Ascending aorta (tissue), 2 donors: ENCODE results near the gene VAMP5. TPM values are rescaled to one million over a fixed set of nuclear protein-coding genes. Genes with fewer than 3 reads are reported as not detected.

Source experiments
- DNase-seq, 2 donors: peaks; one replicate each; pipeline ENCODE4 v3.0.0-alpha.2; 2019; ENCODE audit warnings: low spot score in 2 of 2
- H3K27ac ChIP-seq, 2 donors: fragments of 200-600 bp; sonication (generic); one replicate each; pipeline ENCODE4 v1.5.1; 2016 to 2017; ENCODE audit warnings: mild to moderate bottlenecking in 1 of 2
- H3K27me3 ChIP-seq: fragments of 200-600 bp; sonication (generic); one replicate; pipeline ENCODE4 v1.5.1; 2017
- H3K36me3 ChIP-seq, 2 donors: fragments of 200-600 bp; sonication (generic); one replicate each; pipeline ENCODE4 v1.5.1; 2016
- H3K4me1 ChIP-seq, 2 donors: fragments of 200-600 bp; sonication (generic); one replicate each; pipeline ENCODE4 v1.5.1; 2016 to 2017; ENCODE audit warnings: mild to moderate bottlenecking in 1 of 2
- H3K4me3 ChIP-seq, 2 donors: fragments of 200-600 bp; sonication (generic); one replicate each; pipeline ENCODE4 v1.5.1; 2016 to 2017; ENCODE audit warnings: mild to moderate bottlenecking in 1 of 2
- H3K9me3 ChIP-seq, 2 donors: fragments of 200-600 bp; sonication (generic); one replicate each; pipeline ENCODE4 v1.5.1; 2016
- intact Hi-C: fragments of 100-400 bp; cut with DNase I; formaldehyde crosslinking; loops from one replicate; pipeline ENCODE4 v1.15.1; 2023
- total RNA-seq: library from RNA; depleted of rRNA; stranded (reverse); fragments of >200 nt; gene quantifications from one replicate; pipeline ENCODE4 v1.1.0, GENCODE V29; 2016
- TF ChIP-seq, protein P1 (sequence below), 3 experiments: fragments of 200-600 bp in 2 of 3; fragments of 450-650 bp in 1 of 3; sonication (generic) in 2 of 3; IDR thresholded peaks; one replicate each; pipeline ENCODE4 v1.5.1; 2016 to 2019; ENCODE audit warnings: antibody characterized with exemption in 3 of 3, mild to moderate bottlenecking in 1 of 3, moderate library complexity in 1 of 3

The VAMP5 gene
- total RNA-seq, 1 donor from 2014 or later, result 114 TPM

DNA sequence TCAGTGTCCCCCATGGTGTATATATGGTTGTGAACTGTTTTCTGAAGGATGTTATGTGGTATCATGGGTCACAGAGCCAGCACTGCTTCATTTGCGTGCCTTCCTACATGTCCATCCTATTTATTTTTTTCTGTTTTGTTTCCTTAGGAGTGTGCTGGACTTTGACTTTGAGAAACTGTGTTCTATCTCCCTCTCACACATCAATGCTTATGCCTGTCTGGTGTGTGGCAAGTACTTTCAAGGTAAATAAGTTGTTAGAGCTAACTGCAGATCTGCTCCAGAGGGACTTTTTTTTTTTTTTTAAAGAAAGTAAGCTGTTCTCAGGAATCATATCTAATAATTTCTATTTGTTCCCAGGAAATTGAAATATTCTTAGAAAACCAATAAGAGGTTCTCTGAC is 37.1 kb downstream of the VAMP5 start:
- H3K27me3 ChIP-seq, result no peaks in the 10 kb centered on the region
- no peaks in the 10 kb centered on the region for H3K9me3 ChIP-seq
- no peak for DNase-seq
- TF ChIP-seq, protein P1, sequence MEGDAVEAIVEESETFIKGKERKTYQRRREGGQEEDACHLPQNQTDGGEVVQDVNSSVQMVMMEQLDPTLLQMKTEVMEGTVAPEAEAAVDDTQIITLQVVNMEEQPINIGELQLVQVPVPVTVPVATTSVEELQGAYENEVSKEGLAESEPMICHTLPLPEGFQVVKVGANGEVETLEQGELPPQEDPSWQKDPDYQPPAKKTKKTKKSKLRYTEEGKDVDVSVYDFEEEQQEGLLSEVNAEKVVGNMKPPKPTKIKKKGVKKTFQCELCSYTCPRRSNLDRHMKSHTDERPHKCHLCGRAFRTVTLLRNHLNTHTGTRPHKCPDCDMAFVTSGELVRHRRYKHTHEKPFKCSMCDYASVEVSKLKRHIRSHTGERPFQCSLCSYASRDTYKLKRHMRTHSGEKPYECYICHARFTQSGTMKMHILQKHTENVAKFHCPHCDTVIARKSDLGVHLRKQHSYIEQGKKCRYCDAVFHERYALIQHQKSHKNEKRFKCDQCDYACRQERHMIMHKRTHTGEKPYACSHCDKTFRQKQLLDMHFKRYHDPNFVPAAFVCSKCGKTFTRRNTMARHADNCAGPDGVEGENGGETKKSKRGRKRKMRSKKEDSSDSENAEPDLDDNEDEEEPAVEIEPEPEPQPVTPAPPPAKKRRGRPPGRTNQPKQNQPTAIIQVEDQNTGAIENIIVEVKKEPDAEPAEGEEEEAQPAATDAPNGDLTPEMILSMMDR (IDR thresholded peaks at IDR 0.05), result no peak
- intact Hi-C loops, result no loop called here
- no peak overlapping the region for H3K27ac ChIP-seq
- H3K4me1 ChIP-seq, result peaks cover 0 to 12% of the 10 kb centered on the region in 2 donors
- H3K4me3 ChIP-seq, result no peak overlapping the region
- peaks cover 62 to 75% of the 10 kb centered on the region in 2 donors for H3K36me3 ChIP-seq

DNA sequence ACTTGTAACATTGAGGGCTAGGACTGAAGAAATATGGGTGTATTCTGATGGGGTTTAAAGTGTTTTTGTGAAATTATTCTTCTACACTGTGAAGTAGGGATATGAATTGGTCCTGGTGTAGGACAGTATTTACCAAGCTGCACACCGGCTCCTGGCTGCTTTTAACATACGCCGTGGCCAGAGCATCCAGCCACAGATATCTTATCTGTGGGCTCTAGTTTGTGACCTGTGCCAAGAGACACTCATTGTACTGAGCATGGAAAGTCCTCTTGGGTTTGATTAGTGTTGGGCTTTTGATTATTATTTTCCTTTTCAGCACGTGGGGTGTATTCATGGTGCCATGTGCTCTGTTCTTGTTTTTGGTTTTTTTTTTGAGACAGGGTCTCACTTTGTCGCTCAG is 39.8 kb downstream of the VAMP5 start:
- H3K36me3 ChIP-seq, result peaks cover 86 to 100% of the 10 kb centered on the region in 2 donors

DNA sequence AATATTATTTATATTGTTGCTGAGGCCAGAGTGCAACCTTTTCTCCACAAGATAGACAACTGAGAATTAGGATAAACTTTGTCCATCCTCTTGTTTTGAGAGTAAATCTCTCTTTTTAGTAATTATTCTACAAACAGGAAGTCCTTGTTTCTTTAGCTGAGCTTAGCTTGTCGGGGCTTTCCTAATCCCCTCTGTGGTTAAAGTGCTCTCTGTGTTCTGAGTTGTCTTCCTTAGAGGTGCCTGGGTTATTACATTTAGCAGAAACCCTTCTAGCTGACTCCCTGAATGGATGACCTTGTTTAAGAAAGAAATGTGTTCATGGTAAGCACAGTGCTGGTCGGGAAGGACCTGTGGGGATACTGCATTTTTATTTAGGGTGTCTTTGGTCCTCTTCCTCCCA is 44.4 kb downstream of the VAMP5 start:
- intact Hi-C loops, result no loop called here

More for the DNA sequence above, 39.8 kb downstream of the VAMP5 start:
- intact Hi-C loops, result no loop called here
- no peaks in the 10 kb centered on the region for H3K4me1 ChIP-seq
- H3K9me3 ChIP-seq, result no peaks in the 10 kb centered on the region
- no peak overlapping the region for H3K27ac ChIP-seq
- H3K27me3 ChIP-seq, result no peaks in the 10 kb centered on the region
- TF ChIP-seq, protein P1 (IDR thresholded peaks at IDR 0.05), result no peak
- no peak overlapping the region for H3K4me3 ChIP-seq
- no peak for DNase-seq

DNA sequence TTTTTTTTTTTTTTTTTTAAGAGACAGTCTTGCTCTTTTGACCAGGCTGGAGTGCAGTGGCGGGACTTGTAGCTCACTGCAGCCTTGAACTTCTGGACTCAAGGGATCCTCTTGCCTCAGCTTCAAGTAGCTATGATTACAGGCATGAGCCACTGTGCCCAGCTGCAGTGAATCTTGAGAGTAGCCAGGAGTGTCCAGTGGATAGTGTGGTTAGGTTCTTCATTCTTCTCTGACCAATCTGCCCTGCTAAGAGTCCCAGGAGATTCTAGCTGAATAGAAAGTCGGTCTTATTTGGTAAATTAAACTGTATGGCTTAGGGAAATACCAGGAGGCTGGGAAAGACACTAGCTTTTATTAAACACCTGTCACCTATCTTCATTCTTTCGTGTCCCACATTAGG is 47.1 kb downstream of the VAMP5 start:
- intact Hi-C loops, result no loop called here
- no peaks in the 10 kb centered on the region for H3K9me3 ChIP-seq
- H3K4me1 ChIP-seq, result no peaks in the 10 kb centered on the region
- TF ChIP-seq, protein P1 (IDR thresholded peaks at IDR 0.05), result no peak
- peaks cover 73 to 89% of the 10 kb centered on the region in 2 donors for H3K36me3 ChIP-seq
- no peak overlapping the region for H3K4me3 ChIP-seq
- H3K27me3 ChIP-seq, result no peaks in the 10 kb centered on the region
- no peak for DNase-seq
- H3K27ac ChIP-seq, result no peak overlapping the region

More for the DNA sequence above, 44.4 kb downstream of the VAMP5 start:
- Histone ChIP-seq H3K4me1 (no peaks in the 10 kb centered on the region), H3K27me3 (no peaks in the 10 kb centered on the region), H3K36me3 (peaks cover 87 to 100% of the 10 kb centered on the region in 2 donors), H3K27ac (no peak overlapping the region), H3K4me3 (no peak overlapping the region), H3K9me3 (no peaks in the 10 kb centered on the region)
- TF ChIP-seq, protein P1 (IDR thresholded peaks at IDR 0.05), result no peak
- no peak for DNase-seq

DNA sequence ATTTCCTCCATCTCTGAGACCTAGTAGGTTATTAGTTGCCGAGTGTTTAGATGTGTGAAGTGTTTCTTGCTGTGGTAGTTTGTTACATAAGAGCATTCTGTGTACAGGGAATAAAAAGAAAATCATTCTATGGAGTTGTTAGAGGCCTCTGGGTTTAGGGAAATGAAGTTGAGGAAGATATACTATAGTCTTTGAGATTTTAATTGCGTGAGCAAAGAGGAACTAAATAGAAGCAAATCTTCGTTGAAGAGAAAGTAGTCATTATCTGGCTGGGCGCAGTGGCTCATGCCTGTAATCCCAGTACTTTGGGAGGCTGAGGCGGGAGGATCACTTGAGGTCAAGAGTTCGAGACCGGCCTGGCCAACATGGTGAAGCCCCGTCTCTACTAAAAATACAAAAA is 50.8 kb downstream of the VAMP5 start:
- Histone ChIP-seq H3K27me3 (no peaks in the 10 kb centered on the region), H3K36me3 (peaks cover 69 to 83% of the 10 kb centered on the region in 2 donors), H3K9me3 (no peaks in the 10 kb centered on the region), H3K4me3 (no peak overlapping the region), H3K4me1 (no peaks in the 10 kb centered on the region), H3K27ac (no peak overlapping the region)
- TF ChIP-seq, protein P1 (IDR thresholded peaks at IDR 0.05), result no peak
- DNase-seq, result no peak
- intact Hi-C loops, result loop anchor here (5.0 kb wide), 1 partner anchor 177 kb away; no protein-coding TSS in a partner anchor

DNA sequence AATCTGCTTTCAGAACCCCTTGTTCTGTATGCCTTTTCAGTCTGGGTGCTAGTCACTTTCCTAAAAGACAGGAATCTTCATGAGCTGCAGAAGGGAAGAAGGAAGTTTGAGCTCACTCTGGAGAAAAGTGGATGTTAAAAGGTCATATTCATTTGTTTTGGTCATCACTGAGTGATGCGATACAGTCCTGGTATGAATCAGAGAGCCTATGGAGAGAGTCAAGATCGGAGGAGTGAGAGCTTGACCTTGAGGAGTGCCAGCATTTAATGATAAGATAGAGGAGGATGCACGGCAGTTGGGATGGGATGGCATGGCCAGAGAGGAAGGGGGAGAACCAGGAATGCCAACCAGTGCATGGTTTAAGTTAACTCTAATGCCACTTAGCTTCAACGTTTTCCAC is 51.4 kb downstream of the VAMP5 start:
- H3K36me3 ChIP-seq, result peaks cover 69 to 83% of the 10 kb centered on the region in 2 donors
- DNase-seq, result no peak
- intact Hi-C loops, result loop anchor here (5.0 kb wide), 1 partner anchor 177 kb away; no protein-coding TSS in a partner anchor

More for the DNA sequence above, 51.4 kb downstream of the VAMP5 start:
- H3K9me3 ChIP-seq, result no peaks in the 10 kb centered on the region
- no peak overlapping the region for H3K27ac ChIP-seq
- TF ChIP-seq, protein P1 (IDR thresholded peaks at IDR 0.05), result no peak
- H3K4me3 ChIP-seq, result no peak overlapping the region
- H3K27me3 ChIP-seq, result no peaks in the 10 kb centered on the region
- H3K4me1 ChIP-seq, result no peaks in the 10 kb centered on the region
